ENCODE measurements around the gene IL23R.

GRCh38 chr1:67250051-67250653, 83.9 kb downstream of the IL23R start:
- no peak for TF ChIP-seq POLR2AphosphoS5 (IDR thresholded peaks at IDR 0.05; ENCODE audit: low read depth, low read length)
- TF ChIP-seq POLR2A (IDR thresholded peaks at IDR 0.05; ENCODE audit: low read depth, low read length), result no peak
- no peak for TF ChIP-seq TAF1 (IDR thresholded peaks at IDR 0.05; ENCODE audit: low read depth, low read length)
- no peak for TF ChIP-seq POU2F2 (IDR thresholded peaks at IDR 0.05; ENCODE audit: low read depth, low read length)
- no peak for TF ChIP-seq PAX5 (IDR thresholded peaks at IDR 0.05; ENCODE audit: insufficient read depth, low read length, severe bottlenecking)
- no peak for TF ChIP-seq SPI1 (IDR thresholded peaks at IDR 0.05; ENCODE audit: low read depth, low read length)
